B cell (primary cell): ENCODE data around the gene SOAT2. TPM values are rescaled to one million over a fixed set of nuclear protein-coding genes. Genes with fewer than 3 reads are reported as not detected.

Experiments used
- ATAC-seq: fragments of 200-7000 bp; cut with Tn5 transposase; one replicate; pipeline ENCODE4 v1.10.0; 2021; ENCODE audit warnings: low read depth, mild to moderate bottlenecking, moderate number of reproducible peaks, moderate library complexity
- CTCF ChIA-PET: fragments of 350-600 bp; sonication (Branson Sonifier 250); formaldehyde crosslinking; loops from one replicate; lab custom pipeline; 2021; ENCODE audit warnings: antibody characterized with exemption, inconsistent platforms; lab: Charles Lee
- POLR2A ChIA-PET: fragments of 350-600 bp; sonication (Branson Sonifier 250); formaldehyde crosslinking; loops from one replicate; lab custom pipeline; 2021; ENCODE audit warnings: antibody characterized with exemption; lab: Charles Lee
- DNase-seq: peaks from one replicate; pipeline ENCODE4 v3.0.0; 2013
- H2AFZ ChIP-seq: 2 replicates; pipeline ENCODE4 v1.6.1; 2012; ENCODE audit warnings: mild to moderate bottlenecking, low read depth, low read length; ENCODE audit not compliant: insufficient read depth, poor library complexity, severe bottlenecking
- H3K27ac ChIP-seq, 2 donors: 1 replicate in 1 of 2; 2 replicates in 1 of 2; pipeline ENCODE4 v1.5.1; 2012 to 2013; ENCODE audit warnings: low read length in 2 of 2, mild to moderate bottlenecking in 2 of 2, moderate library complexity in 1 of 2
- H3K27me3 ChIP-seq, 4 experiments: fragments of 200-600 bp in 1 of 4; sonication (generic) in 1 of 4; replicated peaks in 1 of 4; 1 replicate in 2 of 4; 2 replicates in 2 of 4; pipeline versions ENCODE4 v1.6.1 to v1.7.0; 2013 to 2016; ENCODE audit warnings: low read length in 3 of 4, mild to moderate bottlenecking in 2 of 4, mixed read lengths in 1 of 4, moderate library complexity in 1 of 4; ENCODE audit not compliant: insufficient read depth in 4 of 4, control insufficient read depth in 3 of 4; ENCODE audit errors: control extremely low read depth in 1 of 4
- H3K36me3 ChIP-seq, 2 experiments: replicated peaks in 1 of 2; 1 replicate in 1 of 2; 2 replicates in 1 of 2; pipeline versions ENCODE4 v1.6.1 to v1.7.1; 2013; ENCODE audit warnings: low read length in 1 of 2; ENCODE audit not compliant: insufficient read depth in 2 of 2, control insufficient read depth in 1 of 2; ENCODE audit errors: control extremely low read depth in 1 of 2, extremely low read depth in 1 of 2
- H3K4me1 ChIP-seq, 2 donors: fragments of 200-600 bp in 1 of 2; sonication (generic) in 1 of 2; 1 replicate in 1 of 2; 2 replicates in 1 of 2; pipeline versions ENCODE4 v1.5.1 to v1.6.1; 2013 to 2017; ENCODE audit warnings: low read length in 2 of 2; ENCODE audit not compliant: control insufficient read depth in 2 of 2, insufficient read depth in 2 of 2
- H3K4me2 ChIP-seq: replicated peaks from 2 replicates; pipeline ENCODE3; 2012; ENCODE audit warnings: mild to moderate bottlenecking, low read depth, low read length; ENCODE audit not compliant: poor library complexity, severe bottlenecking
- H3K4me3 ChIP-seq, 5 experiments: fragments of 200-600 bp in 1 of 5; sonication (generic) in 1 of 5; 1 replicate in 3 of 5; 2 replicates in 2 of 5; pipeline versions ENCODE4 v1.5.1 to v1.7.0; 2011 to 2016; ENCODE audit warnings: low read length in 4 of 5, mild to moderate bottlenecking in 4 of 5, low read depth in 2 of 5, control low read depth in 1 of 5, moderate library complexity in 1 of 5; ENCODE audit not compliant: insufficient read depth in 1 of 5; ENCODE audit errors: control extremely low read depth in 1 of 5, extremely low read depth in 1 of 5
- H3K79me2 ChIP-seq: fragments of 200-600 bp; sonication (generic); one replicate; pipeline ENCODE4 v1.6.0; 2016; ENCODE audit warnings: low read length; ENCODE audit not compliant: control insufficient read depth, insufficient read depth
- H3K9ac ChIP-seq: fragments of 200-600 bp; sonication (generic); 2 replicates; pipeline ENCODE4 v1.6.1; 2017; ENCODE audit warnings: mild to moderate bottlenecking, low read length, moderate library complexity
- H3K9me3 ChIP-seq, 3 donors: one replicate each; pipeline versions ENCODE4 v1.6.1 to v1.7.1; 2013; ENCODE audit warnings: low read length in 2 of 3; ENCODE audit not compliant: control insufficient read depth in 2 of 3, insufficient read depth in 1 of 3; ENCODE audit errors: control extremely low read depth in 1 of 3
- H4K20me1 ChIP-seq: 2 replicates; pipeline ENCODE4 v1.6.0; 2012; ENCODE audit warnings: mild to moderate bottlenecking, low read length; ENCODE audit not compliant: insufficient read depth, control insufficient read depth, poor library complexity, severe bottlenecking
- H3K27ac Mint-ChIP-seq: one replicate; pipeline ENCODE4 v1.8.0; 2021; ENCODE audit warnings: mixed read lengths
- H3K27me3 Mint-ChIP-seq: one replicate; pipeline ENCODE4 v1.8.0; 2021; ENCODE audit warnings: mixed read lengths
- H3K4me1 Mint-ChIP-seq: one replicate; pipeline ENCODE4 v1.8.0; 2021; ENCODE audit warnings: mixed read lengths
- H3K4me3 Mint-ChIP-seq: one replicate; pipeline ENCODE4 v1.8.0; 2021; ENCODE audit warnings: mixed read lengths
- H3K9me3 Mint-ChIP-seq: one replicate; pipeline ENCODE4 v1.8.0; 2022; ENCODE audit warnings: mixed read lengths; ENCODE audit not compliant: insufficient read depth
- EZH2 ChIP-seq: IDR thresholded peaks from 2 replicates; pipeline ENCODE4 v1.6.1; 2012; ENCODE audit warnings: borderline replicate concordance, low read depth, mild to moderate bottlenecking, moderate library complexity, low read length; ENCODE audit not compliant: insufficient read depth, poor library complexity, severe bottlenecking
- WGBS: methylation state at CpG from one replicate; pipeline ENCODE4 v1.1.5; 2013; ENCODE audit warnings: missing lambda C conversion rate; ENCODE audit not compliant: insufficient coverage; 5-methylcytosine and 5-hydroxymethylcytosine counted together
- intact Hi-C: fragments of 100-400 bp; cut with micrococcal nuclease; formaldehyde crosslinking; loops from one replicate; pipeline ENCODE4 v1.10.0; 2022
- polyA plus RNA-seq: library from polyadenylated mRNA; depleted of rRNA; stranded (reverse); fragments of >200 nt; gene quantifications from 2 replicates; pipeline ENCODE4 v1.2.3, GENCODE V29; 2012
- total RNA-seq, 2 donors: library from RNA; stranded (reverse); fragments of 120-200 nt in 1 of 2; gene quantifications; 1 replicate in 1 of 2; 2 replicates in 1 of 2; pipeline versions ENCODE4 v1.2.3 to v1.2.4, GENCODE V29; 2013 to 2022
- TF ChIP-seq, protein P1 (sequence below): fragments of 200-600 bp; IDR thresholded peaks from one replicate; pipeline ENCODE4 v1.8.0; 2022; ENCODE audit warnings: antibody characterized with exemption, mild to moderate bottlenecking

Gene SOAT2
- total and polyA plus RNA-seq, 2 donors (not counting 1 experiment from before 2014, with no cell fraction given), result 0.31 TPM; not detected in 1

DNA sequence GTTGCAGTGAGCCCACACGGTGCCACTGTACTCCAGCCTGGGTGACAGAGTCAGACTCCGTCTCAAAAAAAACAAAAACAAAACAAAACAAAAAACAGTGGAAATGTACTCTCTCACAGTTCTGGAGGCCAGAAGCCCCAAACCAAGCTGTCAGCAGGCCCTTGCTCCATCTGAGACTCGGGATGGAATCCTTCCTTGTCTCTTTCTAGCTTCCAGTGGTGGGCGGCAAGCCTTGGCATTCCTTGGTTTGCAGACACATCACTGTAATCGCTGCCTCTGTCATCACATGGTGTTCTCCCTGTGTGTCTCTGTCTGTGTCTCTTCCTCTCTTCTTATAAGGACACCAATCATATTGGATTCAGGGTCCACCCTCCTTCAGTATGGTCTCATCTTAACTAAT lies 47.0 kb upstream of the SOAT2 start:
- ATAC-seq (no peak), DNase-seq (no peak)
- Histone ChIP-seq H3K27me3 (peaks cover 0 to 10% (median 0%) of the 10 kb centered on the region in 4 experiments), H3K36me3 (no peaks in the 10 kb centered on the region), H3K9me3 (peaks cover 0 to under 1% (median 0%) of the 10 kb centered on the region in 3 donors), H3K79me2 (no peaks in the 10 kb centered on the region), H2AFZ (no peak overlapping the region), H4K20me1 (no peaks in the 10 kb centered on the region), H3K9ac (no peak overlapping the region), H3K4me1 (peaks cover 6 to 15% of the 10 kb centered on the region in 2 donors), H3K4me2 (no peak overlapping the region), H3K4me3 (no peak overlapping the region), H3K27ac (no peak overlapping the region)
- H3K27me3 Mint-ChIP-seq, result no peaks in the 10 kb centered on the region
- intact Hi-C loops, result no loop called here
- H3K9me3 Mint-ChIP-seq, result no peaks in the 10 kb centered on the region
- no peak overlapping the region for H3K27ac Mint-ChIP-seq
- WGBS, result 87% methylated on average over 5 of the region's 5 CpGs
- POLR2A ChIA-PET, result no interaction called here
- CTCF ChIA-PET, result interaction anchor here (0.6 to 6.0 kb wide), 5 partner anchors 9 to 417 kb away, joined by 3 to 59 read pairs (median 6); no protein-coding TSS in a partner anchor
- TF ChIP-seq, protein P1, sequence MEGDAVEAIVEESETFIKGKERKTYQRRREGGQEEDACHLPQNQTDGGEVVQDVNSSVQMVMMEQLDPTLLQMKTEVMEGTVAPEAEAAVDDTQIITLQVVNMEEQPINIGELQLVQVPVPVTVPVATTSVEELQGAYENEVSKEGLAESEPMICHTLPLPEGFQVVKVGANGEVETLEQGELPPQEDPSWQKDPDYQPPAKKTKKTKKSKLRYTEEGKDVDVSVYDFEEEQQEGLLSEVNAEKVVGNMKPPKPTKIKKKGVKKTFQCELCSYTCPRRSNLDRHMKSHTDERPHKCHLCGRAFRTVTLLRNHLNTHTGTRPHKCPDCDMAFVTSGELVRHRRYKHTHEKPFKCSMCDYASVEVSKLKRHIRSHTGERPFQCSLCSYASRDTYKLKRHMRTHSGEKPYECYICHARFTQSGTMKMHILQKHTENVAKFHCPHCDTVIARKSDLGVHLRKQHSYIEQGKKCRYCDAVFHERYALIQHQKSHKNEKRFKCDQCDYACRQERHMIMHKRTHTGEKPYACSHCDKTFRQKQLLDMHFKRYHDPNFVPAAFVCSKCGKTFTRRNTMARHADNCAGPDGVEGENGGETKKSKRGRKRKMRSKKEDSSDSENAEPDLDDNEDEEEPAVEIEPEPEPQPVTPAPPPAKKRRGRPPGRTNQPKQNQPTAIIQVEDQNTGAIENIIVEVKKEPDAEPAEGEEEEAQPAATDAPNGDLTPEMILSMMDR, result no peak
- TF ChIP-seq EZH2, result no peak
- peak overlapping the region; percentile 11 for H3K4me3 Mint-ChIP-seq
- peaks cover 12% of the 10 kb centered on the region for H3K4me1 Mint-ChIP-seq

DNA sequence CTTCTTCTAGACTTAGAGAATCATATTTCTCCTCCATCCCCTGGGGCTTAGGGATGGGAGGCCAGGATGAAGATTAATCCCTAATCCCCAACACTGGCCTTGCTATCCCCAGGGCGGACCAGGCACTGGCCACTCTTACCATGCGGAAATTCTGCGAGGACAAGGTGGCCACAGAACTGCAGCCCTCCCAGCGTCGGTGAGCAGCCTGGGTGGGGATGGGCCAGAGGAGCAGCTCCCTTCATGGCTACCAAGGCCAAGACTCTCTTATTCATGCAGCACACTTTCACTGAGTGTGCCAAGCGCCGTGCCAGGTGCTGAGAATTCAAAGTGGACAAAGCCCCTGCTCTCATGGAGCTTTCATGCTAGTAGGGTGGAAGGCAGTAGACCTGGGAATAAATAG lies 46.4 kb upstream of the SOAT2 start:
- no peak for ATAC-seq
- no peaks in the 10 kb centered on the region for H4K20me1 ChIP-seq
- peaks cover 0 to 3% (median 0%) of the 10 kb centered on the region in 3 donors for H3K9me3 ChIP-seq
- no peak overlapping the region for H3K27ac ChIP-seq
- Mint-ChIP-seq H3K27ac (no peak overlapping the region), H3K4me1 (peaks cover 12% of the 10 kb centered on the region), H3K4me3 (no peak overlapping the region), H3K9me3 (no peaks in the 10 kb centered on the region), H3K27me3 (no peaks in the 10 kb centered on the region)
- no peak overlapping the region for H2AFZ ChIP-seq
- no peak overlapping the region for H3K9ac ChIP-seq
- no peaks in the 10 kb centered on the region for H3K79me2 ChIP-seq
- no peak for DNase-seq
- no peak overlapping the region for H3K4me2 ChIP-seq
- intact Hi-C loops, result no loop called here
- peaks cover 6 to 15% of the 10 kb centered on the region in 2 donors for H3K4me1 ChIP-seq
- H3K27me3 ChIP-seq, result peaks cover 0 to 10% (median 0%) of the 10 kb centered on the region in 4 experiments
- H3K36me3 ChIP-seq, result no peaks in the 10 kb centered on the region
- H3K4me3 ChIP-seq, result no peak overlapping the region
- CTCF ChIA-PET, result interaction anchor here (0.6 to 6.0 kb wide), 5 partner anchors 9 to 416 kb away, joined by 4 to 59 read pairs (median 6); no protein-coding TSS in a partner anchor
- POLR2A ChIA-PET, result no interaction called here
- 95% methylated on average over 4 of the region's 7 CpGs for WGBS
- TF ChIP-seq EZH2, result no peak
- TF ChIP-seq, protein P1, result no peak
